Activated naive CD4-positive, alpha-beta T cell treated with Interleukin-2 at 50 U/mL for 16 hours (primary cell): Measurements from ENCODE around the gene OPRM1.

Experiments used
- DNase-seq: peaks from one replicate; pipeline ENCODE4 v3.0.0-alpha.2; 2020

OPRM1 gene

GRCh38 chr6:154213782-154214181 lies 174.7 kb downstream of the OPRM1 start:
- DNase-seq, result no peak

- no peak for DNase-seq
Measured at GRCh38 chr6:154218301-154218700, 179.3 kb downstream of the OPRM1 start.

GRCh38 chr6:154218787-154219186 lies 179.7 kb downstream of the OPRM1 start:
- DNase-seq, result no peak

DNA sequence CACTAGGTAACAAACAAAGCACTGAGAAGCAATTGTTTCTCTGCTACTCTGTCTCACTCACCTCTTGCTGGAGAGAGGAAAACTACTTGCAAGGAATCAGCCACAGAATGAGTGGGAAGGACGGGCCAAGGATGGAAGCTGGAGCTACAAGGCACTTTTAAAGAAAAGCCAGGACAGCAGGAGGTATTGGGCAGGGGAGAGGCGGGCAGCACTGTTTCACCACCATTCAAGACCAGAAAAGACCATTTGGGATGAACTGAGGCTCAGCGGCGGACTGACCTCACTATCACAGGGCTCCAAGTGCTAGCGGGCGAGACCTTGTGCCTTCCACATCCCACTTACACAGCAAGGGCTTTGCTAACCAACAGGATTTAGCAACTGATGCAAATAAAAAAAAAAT lies 180.2 kb downstream of the OPRM1 start:
- no peak for DNase-seq

- no peak for DNase-seq
Measured at GRCh38 chr6:154222716-154223115, 183.7 kb downstream of the OPRM1 start.

GRCh38 chr6:154223296-154223695 lies 184.3 kb downstream of the OPRM1 start:
- no peak for DNase-seq

DNA sequence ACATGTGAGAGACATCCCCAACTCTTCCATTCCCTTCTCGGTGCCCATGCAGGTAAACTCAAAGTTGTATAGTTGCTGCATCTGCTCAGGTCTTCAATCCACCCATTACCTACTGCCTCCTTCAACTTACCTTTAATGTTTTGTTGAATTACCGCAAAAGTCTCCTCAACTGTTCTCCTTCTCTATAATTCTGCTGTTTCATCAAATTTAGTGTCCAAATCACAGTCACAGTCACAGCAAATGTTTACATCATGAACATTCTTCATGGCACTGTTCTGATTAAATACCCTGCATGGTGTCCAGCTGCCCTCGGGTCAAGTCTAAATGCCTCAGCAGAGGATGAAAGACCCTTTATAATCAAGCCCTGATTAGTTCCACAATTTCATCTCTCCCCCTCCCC lies 187.4 kb downstream of the OPRM1 start:
- no peak for DNase-seq

DNA sequence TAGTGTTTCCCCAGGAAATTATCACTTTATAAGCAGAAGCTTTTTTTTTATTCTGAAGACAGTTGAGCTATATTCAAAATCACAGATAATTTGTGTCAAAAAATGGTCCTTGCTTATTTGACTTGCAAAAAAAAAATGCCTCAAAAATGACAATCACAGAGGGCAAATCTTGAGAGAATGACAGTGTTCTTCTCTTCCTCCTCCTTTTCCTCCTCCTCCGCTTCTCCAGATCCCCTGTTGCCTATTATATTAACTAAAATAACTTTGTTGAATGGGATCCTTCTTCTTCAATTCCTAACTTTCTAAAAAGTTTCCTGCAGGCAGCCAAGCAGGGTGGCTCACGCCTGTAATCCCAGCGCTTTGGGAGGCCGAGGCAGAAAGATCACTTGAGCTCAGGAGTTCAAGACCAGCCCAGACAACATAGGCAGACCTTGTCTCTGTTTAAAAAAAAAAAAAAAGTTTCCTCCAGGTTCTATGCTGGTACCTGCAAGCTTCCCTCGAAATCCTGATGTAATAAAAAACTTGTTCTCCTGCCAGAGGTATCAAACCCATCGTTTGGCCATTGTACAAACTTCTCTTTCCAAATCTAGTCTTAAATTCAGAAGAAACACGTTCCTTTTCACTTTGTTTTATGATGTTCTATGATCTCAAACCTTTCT lies 189.0 kb downstream of the OPRM1 start:
- no peak for DNase-seq

DNA sequence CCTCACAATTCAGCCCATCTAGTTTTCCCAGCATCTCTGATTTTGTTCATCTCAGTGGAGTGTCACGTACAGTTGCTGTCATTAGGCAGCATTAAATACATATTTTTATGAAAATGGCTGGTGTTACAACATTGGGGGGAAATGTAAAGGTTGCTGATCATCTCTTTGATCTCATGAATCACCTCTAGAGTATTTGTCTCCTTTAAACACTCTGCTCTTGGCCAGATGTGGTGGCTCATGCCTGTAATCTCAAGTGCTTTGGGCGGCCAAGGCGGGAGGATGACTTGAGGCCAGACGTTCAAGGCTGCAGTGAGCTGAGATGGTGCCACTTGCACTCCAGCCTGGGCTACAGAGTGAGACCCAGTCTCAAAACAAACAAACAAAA lies 189.5 kb downstream of the OPRM1 start:
- no peak for DNase-seq

GRCh38 chr6:154229786-154230185 lies 190.7 kb downstream of the OPRM1 start:
- DNase-seq, result peak; percentile 78

GRCh38 chr6:154230393-154230792 lies 191.4 kb downstream of the OPRM1 start:
- DNase-seq, result no peak

GRCh38 chr6:154230910-154231595 lies 192.0 kb downstream of the OPRM1 start:
- no peak for DNase-seq

- no peak for DNase-seq
Measured at GRCh38 chr6:154232013-154232910, 193.2 kb downstream of the OPRM1 start.

- DNase-seq, result no peak
Measured at GRCh38 chr6:154233383-154233782, 194.3 kb downstream of the OPRM1 start.

GRCh38 chr6:154234019-154234772 lies 195.2 kb downstream of the OPRM1 start:
- DNase-seq, result no peak

- no peak for DNase-seq
Measured at GRCh38 chr6:154236646-154237301, 197.7 kb downstream of the OPRM1 start.

DNA sequence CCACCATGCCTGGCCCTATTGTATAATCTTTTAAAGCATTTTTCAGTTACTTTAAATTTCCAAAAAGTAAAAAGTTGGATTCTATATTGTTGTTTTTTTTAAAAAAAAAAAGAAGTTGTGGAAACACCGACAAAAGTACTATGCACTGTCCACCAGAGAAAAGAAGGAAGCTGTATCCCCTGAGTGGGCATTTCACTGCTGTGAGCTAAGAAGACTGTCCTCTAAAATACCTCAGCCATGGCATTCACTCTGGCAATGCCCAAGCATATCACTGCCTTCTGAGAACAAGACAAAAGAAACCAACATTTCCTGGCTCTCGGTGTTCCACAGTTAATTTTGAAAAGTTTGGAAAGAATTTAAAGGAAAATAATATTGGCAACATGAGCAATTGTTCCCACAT lies 199.8 kb downstream of the OPRM1 start:
- no peak for DNase-seq

DNA sequence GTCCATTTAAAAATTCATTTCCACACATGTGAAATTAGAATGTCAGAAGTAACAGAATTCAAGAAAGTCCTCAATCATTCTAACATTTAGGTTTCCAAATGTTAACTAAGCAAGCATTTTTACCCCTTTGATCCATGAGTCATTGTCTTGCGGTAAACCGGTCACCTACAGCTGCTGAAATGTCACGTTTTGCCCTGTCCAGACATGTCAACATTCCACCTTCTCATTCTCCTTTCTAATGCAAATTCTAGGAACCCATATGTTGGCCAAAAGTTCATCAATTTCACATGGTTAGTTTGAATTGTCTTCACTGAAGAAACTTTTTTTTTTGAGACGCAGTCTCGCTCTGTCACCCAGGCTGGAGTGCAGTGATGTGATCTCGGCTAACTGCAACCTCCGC lies 200.4 kb downstream of the OPRM1 start:
- peak; percentile 33 for DNase-seq

GRCh38 chr6:154241061-154241460 lies 202.0 kb downstream of the OPRM1 start:
- peak; percentile 25 for DNase-seq

- no peak for DNase-seq
Measured at GRCh38 chr6:154241581-154241980, 202.5 kb downstream of the OPRM1 start.

DNA sequence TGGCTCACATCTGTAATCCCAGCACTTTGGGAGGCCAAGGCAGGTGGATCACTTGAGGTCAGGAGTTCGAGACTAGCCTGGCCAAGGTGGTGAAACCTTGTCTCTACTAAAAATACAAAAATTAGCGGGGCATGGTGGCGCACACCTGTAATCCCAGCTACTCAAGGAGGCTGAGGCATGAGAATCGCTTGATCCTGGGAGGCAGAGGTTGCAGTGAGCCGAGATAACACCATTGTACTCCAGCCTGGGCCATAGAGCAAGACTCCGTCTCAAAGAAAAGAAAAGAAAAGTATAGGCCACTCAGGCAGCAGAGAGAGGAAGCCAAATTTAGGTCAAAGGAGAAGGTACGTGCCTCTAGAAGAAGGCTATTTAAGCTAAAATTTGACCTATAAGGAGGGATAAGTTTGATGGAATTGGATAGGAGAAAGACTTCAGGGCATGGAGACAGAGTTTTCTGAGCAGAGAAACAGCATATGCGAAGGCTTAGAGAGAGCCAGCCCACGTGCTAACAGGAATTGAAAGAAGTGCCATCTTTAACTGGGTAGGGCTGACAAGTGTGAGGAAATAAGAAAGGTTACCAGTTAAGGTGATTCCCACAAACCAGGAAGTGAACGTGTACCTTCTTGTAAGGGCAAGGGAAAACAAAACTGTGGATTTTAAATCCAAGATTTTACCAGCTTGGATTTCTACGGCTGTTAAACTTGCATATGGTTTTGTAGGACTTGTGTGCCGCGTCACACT lies 203.7 kb downstream of the OPRM1 start:
- DNase-seq, result no peak
